HCT116 (cell line): ENCODE results near the gene LRP2.
A peak's percentile ranks its signal among the peaks of the same experiment; 100 is the strongest.

Experiments
- EZH2 ChIP-seq: fragments of 200-600 bp; sonication (generic); IDR thresholded peaks from 2 replicates; pipeline ENCODE4 v1.6.1; 2017; ENCODE audit warnings: antibody characterized with exemption, mixed run types
- FOSL1 ChIP-seq: IDR thresholded peaks from 2 replicates; pipeline ENCODE4 v1.6.1; 2012; ENCODE audit warnings: low read depth
- RAD21 ChIP-seq: IDR thresholded peaks from 2 replicates; pipeline ENCODE4 v1.6.1; 2012; ENCODE audit warnings: low read depth, mild to moderate bottlenecking
- TF ChIP-seq, protein P1 (sequence below), 3 experiments: fragments of 200-600 bp in 1 of 3; sonication (generic) in 1 of 3; IDR thresholded peaks in 2 of 3; conservative IDR thresholded peaks in 1 of 3; 2 replicates each; pipeline ENCODE4 v1.5.1; 2012 to 2017; ENCODE audit warnings: low read depth in 2 of 3, low read length in 2 of 3, antibody characterized with exemption in 1 of 3, borderline replicate concordance in 1 of 3, control low read depth in 1 of 3, mild to moderate bottlenecking in 1 of 3, mixed read lengths in 1 of 3, mixed run types in 1 of 3, moderate library complexity in 1 of 3; ENCODE audit not compliant: insufficient read depth in 1 of 3

DNA sequence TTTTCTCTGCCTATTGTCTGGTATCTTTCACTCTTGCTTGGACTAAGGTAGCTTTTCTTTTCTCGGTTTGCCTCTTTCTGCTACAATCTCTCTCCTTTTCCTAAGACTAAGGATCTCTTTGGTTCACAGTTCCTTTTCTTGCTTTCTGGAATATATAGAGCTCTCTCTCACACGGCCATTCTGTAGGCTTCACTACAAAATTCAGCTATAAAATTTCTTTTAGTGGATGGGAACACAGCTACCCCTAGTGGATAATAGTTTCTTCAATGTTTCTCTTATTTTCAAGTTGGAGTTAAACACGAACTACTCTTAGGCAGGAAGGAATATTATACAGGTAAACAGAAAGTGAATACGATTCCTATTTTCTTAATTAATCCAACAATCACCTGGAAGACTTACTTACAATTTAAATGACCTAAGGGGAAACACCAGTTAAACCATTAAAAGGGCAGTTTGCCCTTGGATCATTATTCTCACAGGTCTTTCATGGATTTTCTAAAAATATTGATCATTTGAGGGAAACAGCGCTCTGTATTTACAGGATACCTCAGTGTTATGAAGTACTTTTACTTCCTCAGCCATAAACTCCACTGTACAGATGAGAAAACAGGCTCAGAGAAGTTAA, 140.5 kb downstream of the LRP2 start:
- TF ChIP-seq FOSL1 (no peak), EZH2 (no peak), RAD21 (peak; percentile 74)
- TF ChIP-seq, protein P1, sequence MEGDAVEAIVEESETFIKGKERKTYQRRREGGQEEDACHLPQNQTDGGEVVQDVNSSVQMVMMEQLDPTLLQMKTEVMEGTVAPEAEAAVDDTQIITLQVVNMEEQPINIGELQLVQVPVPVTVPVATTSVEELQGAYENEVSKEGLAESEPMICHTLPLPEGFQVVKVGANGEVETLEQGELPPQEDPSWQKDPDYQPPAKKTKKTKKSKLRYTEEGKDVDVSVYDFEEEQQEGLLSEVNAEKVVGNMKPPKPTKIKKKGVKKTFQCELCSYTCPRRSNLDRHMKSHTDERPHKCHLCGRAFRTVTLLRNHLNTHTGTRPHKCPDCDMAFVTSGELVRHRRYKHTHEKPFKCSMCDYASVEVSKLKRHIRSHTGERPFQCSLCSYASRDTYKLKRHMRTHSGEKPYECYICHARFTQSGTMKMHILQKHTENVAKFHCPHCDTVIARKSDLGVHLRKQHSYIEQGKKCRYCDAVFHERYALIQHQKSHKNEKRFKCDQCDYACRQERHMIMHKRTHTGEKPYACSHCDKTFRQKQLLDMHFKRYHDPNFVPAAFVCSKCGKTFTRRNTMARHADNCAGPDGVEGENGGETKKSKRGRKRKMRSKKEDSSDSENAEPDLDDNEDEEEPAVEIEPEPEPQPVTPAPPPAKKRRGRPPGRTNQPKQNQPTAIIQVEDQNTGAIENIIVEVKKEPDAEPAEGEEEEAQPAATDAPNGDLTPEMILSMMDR (IDR thresholded peaks at IDR 0.05 in 2 of 3, conservative IDR thresholded peaks at IDR 0.05 in 1 of 3; ENCODE audit: borderline replicate concordance in 1 of 3, insufficient read depth in 1 of 3, low read depth in 2 of 3, low read length in 2 of 3), result peak; percentile 49 to 74 (median 63); a peak in 5 of 6 replicates
